ENCODE results near the gene VIPR2. TPM values are rescaled to one million over a fixed set of nuclear protein-coding genes. Genes with fewer than 3 reads are reported as not detected.

Gene VIPR2
- total and polyA plus RNA-seq, 4 donors, result 0.02 to 0.91 (median 0.73) TPM

DNA sequence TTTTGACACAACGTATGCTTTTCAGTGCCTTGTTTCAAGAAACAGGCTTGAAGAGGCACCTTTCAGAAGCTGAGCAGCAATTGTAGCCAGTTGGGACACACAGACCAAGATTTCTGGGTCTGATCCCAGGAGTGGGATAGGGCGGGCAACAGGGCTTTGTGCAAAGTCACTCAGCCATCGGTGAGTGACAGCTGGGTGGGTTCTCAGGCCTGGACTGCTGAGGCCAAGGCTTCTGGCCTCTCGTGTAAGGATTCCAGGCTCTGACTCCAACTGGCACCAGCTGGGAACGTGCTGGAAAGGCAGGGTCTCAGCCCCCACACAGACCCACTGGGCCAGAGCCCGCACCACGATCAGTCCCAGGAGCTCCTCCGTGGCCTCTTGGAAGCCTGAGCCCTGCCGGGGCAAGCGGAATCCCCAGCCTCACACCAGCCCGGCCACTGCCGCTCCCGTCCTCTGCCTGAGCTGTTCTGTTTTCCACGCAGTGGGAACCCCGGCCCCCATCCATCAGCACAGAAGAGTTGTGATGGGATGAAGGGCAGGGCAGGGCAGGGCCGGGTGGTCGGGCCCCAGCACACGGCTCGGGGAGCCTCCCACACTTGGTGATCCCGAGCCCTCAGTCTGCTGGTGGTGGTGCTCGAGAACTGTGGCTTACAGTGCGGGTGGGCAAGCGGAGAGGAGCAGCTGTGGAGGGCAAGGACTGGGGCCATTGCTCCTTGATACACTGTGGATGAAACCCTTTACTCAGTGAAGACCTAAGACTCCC is 46.8 kb downstream of the VIPR2 start:
- Histone ChIP-seq H3K27me3 (ENCODE audit: control insufficient read depth in 3 of 3, insufficient read depth in 3 of 3, low read length in 2 of 3) (no peaks in the 10 kb centered on the region), H3K9me3 (ENCODE audit: control insufficient read depth in 4 of 4, insufficient read depth in 3 of 4, low read length in 3 of 4) (peaks cover 0 to 3% (median under 1%) of the 10 kb centered on the region in 4 donors), H3K27ac (ENCODE audit: low read depth in 1 of 2, low read length in 1 of 2) (peak overlapping the region; percentile 2 to 93), H3K4me3 (no peak overlapping the region), H3K9ac (ENCODE audit: insufficient read depth in 1 of 2, low read length in 2 of 2) (no peak overlapping the region), H3K4me1 (ENCODE audit: control insufficient read depth in 5 of 5, insufficient read depth in 5 of 5, low read length in 5 of 5) (peaks cover 0 to 3% (median 0%) of the 10 kb centered on the region in 5 donors), H3K36me3 (ENCODE audit: control insufficient read depth in 4 of 4, insufficient read depth in 4 of 4, low read length in 4 of 4) (no peaks in the 10 kb centered on the region)
- WGBS, 2 donors, result 86 to 92% methylated on average over 23 of the region's 23 CpGs
- ATAC-seq (ENCODE audit: insufficient read depth, low FRiP score) (no peak), DNase-seq (no peak)
- TF ChIP-seq, protein P1, sequence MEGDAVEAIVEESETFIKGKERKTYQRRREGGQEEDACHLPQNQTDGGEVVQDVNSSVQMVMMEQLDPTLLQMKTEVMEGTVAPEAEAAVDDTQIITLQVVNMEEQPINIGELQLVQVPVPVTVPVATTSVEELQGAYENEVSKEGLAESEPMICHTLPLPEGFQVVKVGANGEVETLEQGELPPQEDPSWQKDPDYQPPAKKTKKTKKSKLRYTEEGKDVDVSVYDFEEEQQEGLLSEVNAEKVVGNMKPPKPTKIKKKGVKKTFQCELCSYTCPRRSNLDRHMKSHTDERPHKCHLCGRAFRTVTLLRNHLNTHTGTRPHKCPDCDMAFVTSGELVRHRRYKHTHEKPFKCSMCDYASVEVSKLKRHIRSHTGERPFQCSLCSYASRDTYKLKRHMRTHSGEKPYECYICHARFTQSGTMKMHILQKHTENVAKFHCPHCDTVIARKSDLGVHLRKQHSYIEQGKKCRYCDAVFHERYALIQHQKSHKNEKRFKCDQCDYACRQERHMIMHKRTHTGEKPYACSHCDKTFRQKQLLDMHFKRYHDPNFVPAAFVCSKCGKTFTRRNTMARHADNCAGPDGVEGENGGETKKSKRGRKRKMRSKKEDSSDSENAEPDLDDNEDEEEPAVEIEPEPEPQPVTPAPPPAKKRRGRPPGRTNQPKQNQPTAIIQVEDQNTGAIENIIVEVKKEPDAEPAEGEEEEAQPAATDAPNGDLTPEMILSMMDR (IDR thresholded peaks at IDR 0.05; ENCODE audit: control extremely low read depth, extremely low read depth), result no peak

DNA sequence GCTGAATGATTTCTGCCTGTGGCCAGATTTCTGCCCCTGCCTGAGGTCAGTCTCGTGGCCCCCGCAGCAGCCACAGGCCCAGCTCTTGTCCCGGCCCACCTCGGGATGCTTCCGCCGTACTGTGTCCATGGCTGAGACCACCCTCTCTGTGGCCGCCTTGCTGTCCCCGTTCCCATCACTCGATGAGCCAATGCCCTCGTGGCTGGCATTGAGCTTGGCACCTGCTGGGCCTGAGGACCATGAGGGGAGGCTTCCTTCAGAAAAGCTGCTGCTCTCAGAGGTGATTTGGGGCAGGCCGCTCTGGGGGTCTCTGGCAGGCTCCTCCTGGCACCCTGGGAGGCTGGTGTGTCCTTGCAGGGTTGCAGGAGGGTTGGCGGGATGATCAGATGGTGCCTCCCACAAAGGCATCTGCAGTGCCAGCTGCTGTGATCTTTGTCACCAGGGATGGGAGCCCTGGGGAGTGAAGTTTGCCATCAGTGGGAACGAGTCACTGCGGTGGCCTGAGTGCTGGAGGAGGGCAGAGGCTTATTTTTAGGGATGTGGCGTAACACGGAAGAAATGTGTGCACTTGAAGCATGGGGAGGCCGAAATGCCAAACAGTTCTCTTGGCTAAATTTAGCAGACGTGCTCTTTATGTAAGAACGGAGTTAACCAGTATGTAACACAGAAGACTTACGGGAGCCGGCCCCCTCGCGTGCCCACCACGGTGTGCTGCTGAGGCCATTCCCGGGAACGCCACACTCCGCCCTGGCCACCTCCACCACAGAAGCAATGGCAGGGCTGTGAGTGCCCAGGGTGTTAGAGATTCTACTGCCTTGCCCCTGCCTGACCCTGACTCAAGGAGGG is 47.7 kb downstream of the VIPR2 start:
- DNase-seq (no peak), ATAC-seq (ENCODE audit: insufficient read depth, low FRiP score) (no peak)
- H3K27me3 ChIP-seq (ENCODE audit: control insufficient read depth in 3 of 3, insufficient read depth in 3 of 3, low read length in 2 of 3), result no peaks in the 10 kb centered on the region
- peak overlapping the region; percentile 2 to 93 for H3K27ac ChIP-seq (ENCODE audit: low read depth in 1 of 2, low read length in 1 of 2)
- H3K9ac ChIP-seq (ENCODE audit: insufficient read depth in 1 of 2, low read length in 2 of 2), result no peak overlapping the region
- peaks cover 0 to 2% (median 0%) of the 10 kb centered on the region in 4 donors for H3K9me3 ChIP-seq (ENCODE audit: control insufficient read depth in 4 of 4, insufficient read depth in 3 of 4, low read length in 3 of 4)
- no peak overlapping the region for H3K4me3 ChIP-seq
- TF ChIP-seq, protein P1 (IDR thresholded peaks at IDR 0.05; ENCODE audit: control extremely low read depth, extremely low read depth), result no peak
- 83 to 91% methylated on average over 27 of the region's 27 CpGs for WGBS, 2 donors
- no peaks in the 10 kb centered on the region for H3K36me3 ChIP-seq (ENCODE audit: control insufficient read depth in 4 of 4, insufficient read depth in 4 of 4, low read length in 4 of 4)
- peaks cover 0 to 3% (median 0%) of the 10 kb centered on the region in 5 donors for H3K4me1 ChIP-seq (ENCODE audit: control insufficient read depth in 5 of 5, insufficient read depth in 5 of 5, low read length in 5 of 5)

DNA sequence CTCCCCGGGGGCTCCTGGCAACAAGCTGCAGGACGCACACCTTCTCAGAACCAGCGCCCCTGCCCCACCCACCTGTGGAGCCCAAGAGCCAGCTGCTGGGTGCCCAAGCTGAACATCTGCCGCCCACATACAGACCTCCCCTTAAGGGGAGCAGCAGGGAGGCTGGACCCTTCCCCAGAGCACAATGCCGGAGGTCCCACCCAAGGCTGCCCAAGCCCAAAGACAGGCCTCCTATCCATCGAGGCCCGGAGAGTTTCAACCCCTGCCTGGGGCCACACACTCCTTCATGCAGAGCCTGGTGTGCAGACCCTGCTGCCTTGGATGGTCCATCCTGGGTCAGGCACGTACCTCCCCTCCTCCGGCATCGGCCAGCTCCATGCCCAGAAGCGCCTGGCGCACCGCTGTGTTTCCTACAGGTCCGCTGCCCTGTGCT is 48.7 kb downstream of the VIPR2 start:
- DNase-seq, result no peak
- Histone ChIP-seq H3K27ac (ENCODE audit: low read depth in 1 of 2, low read length in 1 of 2) (peak overlapping the region in 1 of 2 donors; percentile 91), H3K4me1 (ENCODE audit: control insufficient read depth in 5 of 5, insufficient read depth in 5 of 5, low read length in 5 of 5) (peaks cover 0 to 3% (median 0%) of the 10 kb centered on the region in 5 donors), H3K9ac (ENCODE audit: insufficient read depth in 1 of 2, low read length in 2 of 2) (no peak overlapping the region), H3K9me3 (ENCODE audit: control insufficient read depth in 4 of 4, insufficient read depth in 3 of 4, low read length in 3 of 4) (peaks cover 0 to 2% (median 0%) of the 10 kb centered on the region in 4 donors), H3K36me3 (ENCODE audit: control insufficient read depth in 4 of 4, insufficient read depth in 4 of 4, low read length in 4 of 4) (no peaks in the 10 kb centered on the region), H3K4me3 (no peak overlapping the region), H3K27me3 (ENCODE audit: control insufficient read depth in 3 of 3, insufficient read depth in 3 of 3, low read length in 2 of 3) (no peaks in the 10 kb centered on the region)
- no peak for ATAC-seq (ENCODE audit: insufficient read depth, low FRiP score)
- TF ChIP-seq, protein P1 (IDR thresholded peaks at IDR 0.05; ENCODE audit: control extremely low read depth, extremely low read depth), result no peak
- 92 to 93% methylated on average over 11 to 14 of the region's 14 CpGs for WGBS, 2 donors

Measured in lung (tissue), 12 donors.